Liver (tissue), 3 donors: ENCODE results near the gene UBE2D3.

Source experiments
- JUND ChIP-seq, 2 donors: IDR thresholded peaks; 2 replicates each; pipeline ENCODE4 v1.6.1; 2016; ENCODE audit warnings: antibody characterized with exemption in 2 of 2
- RAD21 ChIP-seq, 2 donors: IDR thresholded peaks; 2 replicates each; pipeline ENCODE4 v1.6.1; 2016; ENCODE audit warnings: antibody characterized with exemption in 2 of 2, mild to moderate bottlenecking in 2 of 2
- SP1 ChIP-seq: IDR thresholded peaks from 2 replicates; pipeline ENCODE4 v1.6.1; 2018; ENCODE audit warnings: antibody characterized with exemption, mild to moderate bottlenecking
- TAF1 ChIP-seq: conservative IDR thresholded peaks from 2 replicates; pipeline ENCODE4 v1.6.1; 2016; ENCODE audit warnings: antibody characterized with exemption, mild to moderate bottlenecking
- YY1 ChIP-seq: IDR thresholded peaks from 2 replicates; pipeline ENCODE4 v1.6.1; 2016; ENCODE audit warnings: antibody characterized with exemption, mild to moderate bottlenecking
- TF ChIP-seq, protein P1 (sequence below): fragments of 150-350 bp; IDR thresholded peaks from 2 replicates; pipeline ENCODE4 v1.5.1; 2017; ENCODE audit warnings: improper control_type of control experiment, low read depth, low read length; ENCODE audit not compliant: missing input control
- TF ChIP-seq, protein P2 (sequence below): IDR thresholded peaks from 2 replicates; pipeline ENCODE4 v1.6.1; 2016; ENCODE audit warnings: antibody characterized with exemption
- TF ChIP-seq, protein P3 (sequence below): IDR thresholded peaks from 2 replicates; pipeline ENCODE4 v1.6.1; 2016; ENCODE audit warnings: antibody characterized with exemption
- TF ChIP-seq, protein P4 (sequence below): IDR thresholded peaks from 2 replicates; pipeline ENCODE4 v1.6.1; 2016; ENCODE audit warnings: antibody characterized with exemption
- donor health status: healthy.
- donor health status: healthy.

DNA sequence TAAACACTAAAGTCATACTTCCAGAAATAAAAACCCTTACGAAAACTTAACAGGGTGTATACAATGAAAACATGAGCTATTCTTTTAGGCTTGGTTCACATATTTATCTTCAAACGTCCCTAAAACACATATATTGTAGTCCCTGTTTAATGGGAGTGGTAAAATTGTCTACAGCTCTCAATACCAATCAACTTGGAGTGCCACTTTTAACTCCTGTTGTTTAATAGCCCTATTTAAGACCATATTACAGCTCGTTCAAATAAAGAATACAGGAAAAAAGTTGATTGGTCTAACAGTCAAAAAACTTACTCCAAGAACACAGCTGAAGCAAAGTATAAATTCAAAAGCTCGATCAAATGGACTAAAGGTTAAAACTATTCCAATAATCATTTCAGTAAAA is 3.9 kb downstream of the UBE2D3 start:
- TF ChIP-seq, protein P1, sequence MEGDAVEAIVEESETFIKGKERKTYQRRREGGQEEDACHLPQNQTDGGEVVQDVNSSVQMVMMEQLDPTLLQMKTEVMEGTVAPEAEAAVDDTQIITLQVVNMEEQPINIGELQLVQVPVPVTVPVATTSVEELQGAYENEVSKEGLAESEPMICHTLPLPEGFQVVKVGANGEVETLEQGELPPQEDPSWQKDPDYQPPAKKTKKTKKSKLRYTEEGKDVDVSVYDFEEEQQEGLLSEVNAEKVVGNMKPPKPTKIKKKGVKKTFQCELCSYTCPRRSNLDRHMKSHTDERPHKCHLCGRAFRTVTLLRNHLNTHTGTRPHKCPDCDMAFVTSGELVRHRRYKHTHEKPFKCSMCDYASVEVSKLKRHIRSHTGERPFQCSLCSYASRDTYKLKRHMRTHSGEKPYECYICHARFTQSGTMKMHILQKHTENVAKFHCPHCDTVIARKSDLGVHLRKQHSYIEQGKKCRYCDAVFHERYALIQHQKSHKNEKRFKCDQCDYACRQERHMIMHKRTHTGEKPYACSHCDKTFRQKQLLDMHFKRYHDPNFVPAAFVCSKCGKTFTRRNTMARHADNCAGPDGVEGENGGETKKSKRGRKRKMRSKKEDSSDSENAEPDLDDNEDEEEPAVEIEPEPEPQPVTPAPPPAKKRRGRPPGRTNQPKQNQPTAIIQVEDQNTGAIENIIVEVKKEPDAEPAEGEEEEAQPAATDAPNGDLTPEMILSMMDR, result no peak
- TF ChIP-seq SP1 (no peak), TAF1 (no peak), YY1 (no peak), JUND (IDR thresholded peaks at IDR 0.05) (no peak), RAD21 (IDR thresholded peaks at IDR 0.05) (no peak)
- TF ChIP-seq, protein P2, sequence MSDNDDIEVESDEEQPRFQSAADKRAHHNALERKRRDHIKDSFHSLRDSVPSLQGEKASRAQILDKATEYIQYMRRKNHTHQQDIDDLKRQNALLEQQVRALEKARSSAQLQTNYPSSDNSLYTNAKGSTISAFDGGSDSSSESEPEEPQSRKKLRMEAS, result no peak
- TF ChIP-seq, protein P3, sequence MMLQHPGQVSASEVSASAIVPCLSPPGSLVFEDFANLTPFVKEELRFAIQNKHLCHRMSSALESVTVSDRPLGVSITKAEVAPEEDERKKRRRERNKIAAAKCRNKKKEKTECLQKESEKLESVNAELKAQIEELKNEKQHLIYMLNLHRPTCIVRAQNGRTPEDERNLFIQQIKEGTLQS, result no peak
- TF ChIP-seq, protein P4, sequence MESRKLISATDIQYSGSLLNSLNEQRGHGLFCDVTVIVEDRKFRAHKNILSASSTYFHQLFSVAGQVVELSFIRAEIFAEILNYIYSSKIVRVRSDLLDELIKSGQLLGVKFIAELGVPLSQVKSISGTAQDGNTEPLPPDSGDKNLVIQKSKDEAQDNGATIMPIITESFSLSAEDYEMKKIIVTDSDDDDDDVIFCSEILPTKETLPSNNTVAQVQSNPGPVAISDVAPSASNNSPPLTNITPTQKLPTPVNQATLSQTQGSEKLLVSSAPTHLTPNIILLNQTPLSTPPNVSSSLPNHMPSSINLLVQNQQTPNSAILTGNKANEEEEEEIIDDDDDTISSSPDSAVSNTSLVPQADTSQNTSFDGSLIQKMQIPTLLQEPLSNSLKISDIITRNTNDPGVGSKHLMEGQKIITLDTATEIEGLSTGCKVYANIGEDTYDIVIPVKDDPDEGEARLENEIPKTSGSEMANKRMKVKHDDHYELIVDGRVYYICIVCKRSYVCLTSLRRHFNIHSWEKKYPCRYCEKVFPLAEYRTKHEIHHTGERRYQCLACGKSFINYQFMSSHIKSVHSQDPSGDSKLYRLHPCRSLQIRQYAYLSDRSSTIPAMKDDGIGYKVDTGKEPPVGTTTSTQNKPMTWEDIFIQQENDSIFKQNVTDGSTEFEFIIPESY, result no peak
